Measurements from ENCODE around the gene CPNE5.

CPNE5 gene

DNA sequence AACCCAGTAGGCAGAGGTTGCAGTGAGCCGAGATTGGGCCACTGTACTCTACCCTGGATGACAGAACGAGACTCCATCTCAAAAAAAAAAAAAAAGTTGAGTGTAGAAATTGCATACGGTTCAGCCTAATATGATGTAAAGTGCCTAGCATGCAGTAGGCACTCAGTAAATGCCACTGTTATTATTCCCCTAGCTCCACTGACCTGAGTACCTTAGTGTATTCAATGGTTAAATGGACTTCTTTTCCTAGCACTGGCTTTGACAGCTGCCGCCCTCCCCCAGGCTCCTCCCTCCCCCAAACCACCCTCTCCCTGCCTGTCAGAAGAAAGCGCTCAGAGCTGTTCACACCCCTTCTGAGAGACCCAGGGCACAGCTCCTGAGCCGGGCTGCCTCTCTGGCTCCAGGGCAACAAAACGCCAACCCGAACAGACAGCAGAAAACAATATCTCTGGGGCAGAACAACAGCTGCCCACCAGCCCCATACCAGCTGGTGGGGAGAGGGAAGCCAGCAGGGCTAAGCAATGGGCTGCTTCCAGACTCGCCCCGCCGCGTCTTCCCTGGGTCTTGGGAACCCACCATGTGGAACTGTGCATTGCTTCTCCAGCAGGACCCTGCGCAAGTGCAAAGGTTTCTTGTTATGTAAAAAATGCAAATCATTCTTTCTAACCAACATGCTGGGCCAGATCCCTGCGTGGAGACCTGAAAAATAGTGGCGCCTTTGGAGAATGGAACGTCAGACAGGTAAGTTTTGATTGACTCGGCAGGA lies 4.5 kb downstream of the CPNE5 start:
- H3K4me3 Mint-ChIP-seq: no peak overlapping the region
- peaks cover 3% of the 10 kb centered on the region for H3K4me1 Mint-ChIP-seq (ENCODE audit: low read depth)
- peaks cover 2% of the 10 kb centered on the region for H3K36me3 Mint-ChIP-seq (ENCODE audit: low read depth)
- H3K27ac Mint-ChIP-seq: no peak overlapping the region
- H3K9me3 Mint-ChIP-seq: no peaks in the 10 kb centered on the region
- peaks cover 38% of the 10 kb centered on the region for H3K27me3 Mint-ChIP-seq (ENCODE audit: low read depth)

DNA sequence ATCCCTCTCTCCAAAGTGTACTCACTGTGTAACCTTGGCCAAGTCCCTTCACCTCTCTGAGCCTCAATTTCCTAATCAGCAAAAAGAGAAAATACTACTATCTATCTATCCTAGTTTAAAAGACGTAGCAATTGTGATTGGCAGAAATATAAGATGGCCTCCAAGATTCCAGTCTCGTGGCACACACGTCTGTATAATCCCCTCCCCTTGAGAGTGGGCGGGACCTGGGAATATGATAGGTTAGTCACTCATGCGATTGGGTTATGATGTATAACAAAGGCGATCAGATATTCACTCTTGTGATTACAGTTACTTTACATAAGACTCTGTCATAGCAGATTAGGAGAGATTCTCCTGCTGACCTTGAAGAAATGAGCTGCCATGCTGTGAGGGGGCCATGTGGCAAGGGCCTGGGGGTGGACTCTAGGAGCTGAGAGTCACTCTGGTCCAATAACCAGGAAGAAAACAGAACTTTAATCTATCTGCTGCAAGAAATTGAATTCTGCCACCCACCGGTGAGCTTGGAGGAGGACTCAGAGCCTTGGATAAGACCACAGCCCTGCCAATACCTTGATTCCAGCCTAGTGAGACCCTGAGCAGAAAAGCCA lies 6.0 kb downstream of the CPNE5 start:
- Mint-ChIP-seq H3K4me1 (ENCODE audit: low read depth) (no peaks in the 10 kb centered on the region), H3K27me3 (ENCODE audit: low read depth) (peaks cover 30% of the 10 kb centered on the region), H3K36me3 (ENCODE audit: low read depth) (peaks cover 2% of the 10 kb centered on the region), H3K27ac (no peak overlapping the region), H3K9me3 (no peaks in the 10 kb centered on the region), H3K4me3 (no peak overlapping the region)

DNA sequence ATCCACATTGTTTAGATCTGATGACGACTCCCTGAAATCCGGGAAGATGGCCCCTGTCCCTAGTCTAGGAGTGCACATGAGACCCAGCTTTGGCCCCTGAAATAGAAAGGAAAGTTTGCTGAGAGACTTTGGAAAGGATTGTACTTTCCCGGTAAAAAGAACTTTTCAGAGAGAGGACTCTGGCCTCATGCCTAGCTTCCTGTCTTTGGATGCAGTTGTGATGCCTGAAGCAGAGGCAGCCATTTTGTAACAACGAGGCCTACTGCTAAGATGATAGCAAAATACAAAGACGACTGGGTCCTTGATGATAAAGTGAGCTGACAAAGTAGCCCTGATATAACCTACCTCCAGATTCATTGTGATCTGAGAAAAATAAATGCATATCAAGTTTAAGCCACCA lies 6.9 kb downstream of the CPNE5 start:
- H3K27ac Mint-ChIP-seq: no peak overlapping the region
- no peak overlapping the region for H3K4me3 Mint-ChIP-seq
- H3K4me1 Mint-ChIP-seq (ENCODE audit: low read depth): peaks cover 8% of the 10 kb centered on the region
- peaks cover under 1% of the 10 kb centered on the region for H3K36me3 Mint-ChIP-seq (ENCODE audit: low read depth)
- no peaks in the 10 kb centered on the region for H3K9me3 Mint-ChIP-seq
- peaks cover 23% of the 10 kb centered on the region for H3K27me3 Mint-ChIP-seq (ENCODE audit: low read depth)

DNA sequence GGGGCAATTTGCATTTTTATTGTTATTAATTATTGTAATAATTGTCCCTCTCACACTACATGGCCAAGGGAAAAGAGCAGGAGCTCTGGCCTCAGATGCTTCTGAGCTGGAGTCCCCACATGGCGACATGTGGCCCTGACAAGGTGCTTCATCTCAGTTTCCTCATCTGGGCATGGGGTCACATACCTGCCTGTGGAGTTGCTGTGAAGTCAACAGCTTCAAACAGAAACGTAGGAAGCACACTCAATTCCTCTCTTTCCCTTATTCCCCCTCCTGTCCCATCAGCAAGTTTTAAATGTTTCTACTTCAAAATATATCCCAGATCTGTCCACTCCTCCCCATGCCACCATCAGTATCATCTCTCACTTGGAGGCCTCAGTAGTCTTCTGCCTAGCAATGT lies 8.7 kb downstream of the CPNE5 start:
- H3K36me3 Mint-ChIP-seq (ENCODE audit: low read depth): no peaks in the 10 kb centered on the region
- no peak overlapping the region for H3K4me3 Mint-ChIP-seq
- no peaks in the 10 kb centered on the region for H3K9me3 Mint-ChIP-seq
- H3K27me3 Mint-ChIP-seq (ENCODE audit: low read depth): peaks cover 11% of the 10 kb centered on the region
- H3K4me1 Mint-ChIP-seq (ENCODE audit: low read depth): peaks cover 11% of the 10 kb centered on the region
- H3K27ac Mint-ChIP-seq: no peak overlapping the region

DNA sequence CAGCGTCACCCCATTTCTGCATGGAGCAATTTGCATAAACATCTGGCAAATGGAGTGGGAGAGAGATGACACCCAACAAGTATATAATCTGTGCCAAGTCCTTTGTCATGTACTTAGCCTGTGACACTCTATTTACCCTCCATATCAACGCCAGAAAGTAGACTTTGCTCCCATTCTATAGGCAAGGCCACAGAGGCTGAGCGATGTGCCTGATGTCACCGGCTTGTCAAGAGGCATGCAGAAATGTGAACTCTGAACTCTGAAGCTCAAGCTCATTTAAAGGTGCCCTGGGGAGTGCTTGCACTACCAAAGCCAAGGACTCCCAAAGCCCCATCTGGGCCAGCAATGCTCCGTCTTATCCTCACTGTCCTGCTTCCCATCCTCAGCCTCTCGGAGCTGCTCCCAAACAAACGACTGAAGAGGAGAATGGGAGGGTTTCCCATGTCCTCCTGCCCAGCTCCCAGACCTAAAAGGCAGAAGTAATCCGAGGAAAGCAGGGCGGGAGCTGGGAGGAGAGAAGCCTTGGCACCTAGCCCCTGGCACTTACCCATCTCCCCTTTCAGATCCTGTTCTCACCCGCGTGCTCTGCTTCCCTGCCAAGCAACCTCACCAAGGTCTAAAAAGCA lies 9.2 kb downstream of the CPNE5 start:
- Mint-ChIP-seq H3K27ac (no peak overlapping the region), H3K4me1 (ENCODE audit: low read depth) (peaks cover 11% of the 10 kb centered on the region), H3K27me3 (ENCODE audit: low read depth) (peaks cover 11% of the 10 kb centered on the region), H3K9me3 (no peaks in the 10 kb centered on the region), H3K36me3 (ENCODE audit: low read depth) (no peaks in the 10 kb centered on the region), H3K4me3 (no peak overlapping the region)

DNA sequence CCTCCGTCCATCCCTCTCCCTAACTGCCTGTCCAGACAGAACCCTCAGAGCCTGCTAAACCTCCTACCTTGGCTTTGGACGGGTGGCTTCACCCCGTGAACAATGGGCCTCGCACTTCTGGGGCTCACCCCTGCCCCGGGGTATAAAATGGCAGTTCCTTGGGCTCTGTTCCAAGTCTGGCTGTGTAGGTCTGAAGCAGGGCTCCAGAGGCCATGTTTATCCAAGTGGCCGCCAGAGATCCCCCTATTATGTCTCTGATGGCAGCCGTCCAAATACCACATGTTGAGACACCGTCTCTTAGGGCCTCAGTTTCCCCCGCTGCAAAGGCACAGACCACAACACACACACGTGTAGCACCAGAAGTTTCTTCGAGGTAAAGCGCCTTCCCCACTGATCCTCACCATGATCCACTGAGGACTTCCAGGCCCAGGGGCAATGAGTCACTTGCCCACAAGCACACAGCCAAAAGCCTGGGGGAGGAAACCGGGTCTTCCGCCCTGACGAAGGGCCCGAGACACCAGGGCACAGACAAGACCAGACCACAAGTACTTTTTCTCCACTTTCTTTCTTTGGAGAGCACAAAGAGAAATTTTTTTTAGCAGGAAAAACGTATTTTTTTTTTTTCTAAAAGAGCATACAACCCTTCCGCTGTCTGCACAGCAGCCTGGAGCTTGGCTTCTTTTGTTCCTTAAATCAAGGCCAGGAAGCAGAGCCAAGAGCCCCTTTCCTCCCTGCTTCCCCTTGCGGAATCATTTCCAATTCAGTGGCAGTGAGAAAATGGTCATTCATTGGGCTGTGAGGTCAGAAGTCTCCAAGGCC lies 11.8 kb downstream of the CPNE5 start:
- Mint-ChIP-seq H3K9me3 (no peaks in the 10 kb centered on the region), H3K4me1 (ENCODE audit: low read depth) (peaks cover 12% of the 10 kb centered on the region), H3K4me3 (no peak overlapping the region), H3K27me3 (ENCODE audit: low read depth) (peaks cover 14% of the 10 kb centered on the region), H3K36me3 (ENCODE audit: low read depth) (no peaks in the 10 kb centered on the region), H3K27ac (no peak overlapping the region)

DNA sequence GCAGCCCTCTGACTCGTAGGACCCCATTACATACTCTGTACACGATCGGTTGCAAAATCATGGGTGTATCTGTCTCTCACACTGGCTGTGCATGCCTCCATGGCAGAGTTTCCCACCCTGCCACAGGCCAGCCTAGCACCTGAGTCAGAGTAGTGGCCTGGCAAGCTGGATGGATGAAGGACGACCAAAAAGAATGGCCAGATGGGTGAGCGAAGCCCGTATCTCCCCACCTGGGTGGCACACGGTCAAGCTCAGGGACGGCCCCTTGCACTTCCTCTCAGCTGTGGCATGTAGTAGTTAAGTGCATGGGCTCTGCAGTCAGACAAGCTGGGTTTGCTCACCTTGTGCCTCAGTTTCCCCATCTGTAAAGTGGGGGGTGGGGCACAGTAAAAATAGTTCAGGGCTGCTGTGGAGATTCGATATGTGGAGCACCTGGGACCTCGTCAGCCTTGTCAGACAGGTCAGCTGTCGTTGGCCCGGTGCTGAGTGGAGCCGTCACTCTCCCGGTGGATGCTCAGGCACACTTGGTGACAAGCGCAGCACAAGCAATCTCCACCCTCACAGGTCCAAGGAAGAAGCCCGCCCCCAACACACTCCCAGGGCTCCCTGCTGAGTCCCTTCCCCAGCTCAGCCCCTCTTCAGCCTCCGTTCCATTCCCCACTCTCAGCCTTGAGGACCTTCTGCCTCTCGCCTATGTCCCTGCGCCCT lies 12.6 kb downstream of the CPNE5 start:
- no peaks in the 10 kb centered on the region for H3K9me3 Mint-ChIP-seq
- H3K4me1 Mint-ChIP-seq (ENCODE audit: low read depth): peaks cover 13% of the 10 kb centered on the region
- no peak overlapping the region for H3K4me3 Mint-ChIP-seq
- no peaks in the 10 kb centered on the region for H3K36me3 Mint-ChIP-seq (ENCODE audit: low read depth)
- no peak overlapping the region for H3K27ac Mint-ChIP-seq
- H3K27me3 Mint-ChIP-seq (ENCODE audit: low read depth): peaks cover 14% of the 10 kb centered on the region

DNA sequence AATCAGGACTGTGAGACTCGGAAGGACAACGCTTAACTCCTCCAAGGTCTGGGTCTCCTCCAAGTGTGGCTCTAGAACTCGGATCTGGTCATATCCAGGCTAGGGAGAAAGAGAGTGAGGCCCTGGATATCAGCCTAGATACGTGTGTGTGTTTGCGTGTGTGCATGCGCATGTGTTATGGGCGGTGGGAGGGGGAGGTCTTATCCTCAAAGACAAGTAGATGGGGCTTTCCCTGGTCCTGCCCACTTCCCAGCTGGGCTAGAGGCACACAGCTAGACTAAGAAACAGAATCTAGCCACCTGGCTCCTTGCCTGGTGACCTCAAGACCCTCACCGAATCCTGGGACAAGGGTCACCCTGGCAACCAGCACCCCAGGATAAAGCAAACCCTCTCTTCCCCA lies 13.2 kb downstream of the CPNE5 start:
- Mint-ChIP-seq H3K27me3 (ENCODE audit: low read depth) (peaks cover 14% of the 10 kb centered on the region), H3K36me3 (ENCODE audit: low read depth) (no peaks in the 10 kb centered on the region), H3K9me3 (no peaks in the 10 kb centered on the region), H3K4me1 (ENCODE audit: low read depth) (peaks cover 20% of the 10 kb centered on the region), H3K4me3 (no peak overlapping the region), H3K27ac (no peak overlapping the region)

DNA sequence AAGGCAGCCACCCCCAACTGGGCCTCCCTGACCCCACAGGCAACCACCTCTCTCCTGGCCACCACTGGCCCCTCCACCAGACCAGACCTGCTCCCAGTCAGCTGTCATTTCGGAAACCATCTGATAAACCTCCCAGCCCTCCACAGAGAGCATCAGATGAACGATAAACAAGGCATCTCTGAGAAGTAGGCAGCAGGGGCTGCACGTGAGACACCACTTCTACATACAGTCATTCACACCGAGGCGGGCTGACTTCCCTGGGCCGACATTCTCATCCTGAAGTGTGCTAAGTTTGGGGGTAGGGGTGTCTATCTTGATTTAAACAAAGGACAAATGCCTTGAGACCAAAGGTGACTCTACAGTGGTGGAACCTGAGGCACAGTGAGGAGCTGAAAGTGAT lies 13.8 kb downstream of the CPNE5 start:
- no peaks in the 10 kb centered on the region for H3K9me3 Mint-ChIP-seq
- H3K4me3 Mint-ChIP-seq: no peak overlapping the region
- no peak overlapping the region for H3K27ac Mint-ChIP-seq
- H3K27me3 Mint-ChIP-seq (ENCODE audit: low read depth): peaks cover 10% of the 10 kb centered on the region
- H3K4me1 Mint-ChIP-seq (ENCODE audit: low read depth): peaks cover 24% of the 10 kb centered on the region
- no peaks in the 10 kb centered on the region for H3K36me3 Mint-ChIP-seq (ENCODE audit: low read depth)

DNA sequence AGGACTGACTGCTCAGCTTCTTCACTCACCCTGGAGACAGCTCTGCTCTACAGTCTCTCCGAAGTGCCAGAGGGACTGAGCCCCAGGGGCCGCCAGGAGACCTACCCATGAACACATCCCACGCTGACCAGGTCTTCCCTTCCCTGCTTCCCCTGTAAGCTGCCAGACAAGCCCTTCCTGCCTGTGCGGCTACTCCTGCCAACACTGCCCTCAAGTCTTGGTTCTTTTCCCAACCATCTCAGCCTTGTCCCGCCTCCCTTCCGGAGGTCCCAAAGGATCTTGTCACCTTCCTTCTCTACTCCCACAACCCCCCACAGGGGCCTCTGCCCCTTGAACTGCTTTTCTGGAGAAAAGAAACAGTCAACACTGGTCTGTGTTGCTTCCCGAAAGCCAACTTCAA lies 15.0 kb downstream of the CPNE5 start:
- no peaks in the 10 kb centered on the region for H3K9me3 Mint-ChIP-seq
- no peak overlapping the region for H3K27ac Mint-ChIP-seq
- no peaks in the 10 kb centered on the region for H3K36me3 Mint-ChIP-seq (ENCODE audit: low read depth)
- no peak overlapping the region for H3K4me3 Mint-ChIP-seq
- H3K4me1 Mint-ChIP-seq (ENCODE audit: low read depth): peaks cover 24% of the 10 kb centered on the region
- H3K27me3 Mint-ChIP-seq (ENCODE audit: low read depth): peaks cover 10% of the 10 kb centered on the region

DNA sequence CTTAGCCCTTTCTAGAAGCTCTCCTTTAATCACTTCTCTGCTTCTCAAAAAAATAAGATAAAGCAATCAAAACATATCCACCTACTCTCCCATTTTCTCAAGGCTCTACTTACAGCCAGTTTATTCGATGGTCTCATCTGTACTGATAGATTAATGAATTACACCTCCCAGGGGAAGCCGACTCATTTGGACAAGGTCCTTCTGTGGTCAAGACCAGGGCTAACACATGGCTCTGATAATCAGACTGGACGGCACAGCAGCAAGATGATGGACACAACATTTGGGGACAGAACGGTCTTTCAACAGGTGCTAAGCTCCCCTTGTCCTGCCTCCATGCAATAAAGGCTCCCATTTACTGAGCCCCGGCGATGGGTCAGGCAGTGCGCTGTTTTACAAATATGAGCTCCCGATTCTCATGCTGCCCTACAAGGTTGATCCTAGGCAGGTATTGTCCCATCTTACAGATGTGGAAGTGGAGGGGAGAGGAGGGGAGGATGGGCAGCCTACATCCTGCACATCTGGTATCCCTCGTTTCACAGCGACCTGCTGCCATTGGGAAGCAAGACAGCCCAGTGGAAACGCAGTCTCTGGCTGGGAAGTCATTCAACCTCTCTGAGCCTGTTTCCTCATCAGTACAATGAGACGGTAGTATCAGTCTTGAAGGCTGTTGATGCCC lies 15.7 kb downstream of the CPNE5 start:
- Mint-ChIP-seq H3K4me3 (no peak overlapping the region), H3K27ac (peak overlapping the region; percentile 28), H3K9me3 (no peaks in the 10 kb centered on the region)

DNA sequence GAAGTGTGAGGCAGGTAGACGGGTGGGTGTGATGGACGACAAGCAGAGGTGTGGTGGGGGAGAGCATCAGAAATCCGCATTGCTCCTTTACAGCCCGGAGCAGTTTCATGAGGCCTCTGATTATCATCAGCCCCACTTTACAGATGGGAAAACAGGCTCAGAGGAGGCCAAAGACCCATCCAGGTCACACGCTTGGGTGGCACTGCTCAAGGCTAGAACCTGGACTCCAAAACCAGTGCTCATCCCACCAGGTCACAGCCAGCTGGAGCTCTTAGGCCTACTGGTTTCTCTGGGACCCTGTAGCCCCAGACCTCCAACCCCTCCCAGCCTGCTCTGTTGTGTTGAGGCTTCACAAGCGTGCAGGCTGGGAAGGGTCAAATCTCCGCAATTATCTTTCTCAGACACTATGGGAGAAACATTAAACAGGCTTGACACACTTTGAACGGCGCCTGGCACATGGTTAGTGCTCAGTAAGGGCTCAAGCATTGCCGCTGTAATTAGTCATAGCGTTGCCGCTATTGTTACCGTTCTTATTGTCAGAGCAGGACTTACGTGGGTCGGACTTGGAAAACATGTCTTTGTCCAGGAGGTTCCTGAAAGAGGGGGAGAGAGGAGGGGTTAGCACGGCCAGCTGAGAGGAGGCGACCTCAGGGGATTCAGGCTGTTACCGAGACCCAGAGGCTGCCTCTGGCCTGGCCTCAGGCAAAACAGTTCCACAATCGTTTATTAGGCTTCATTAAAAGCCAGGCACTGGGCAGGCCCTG lies 16.6 kb downstream of the CPNE5 start:
- Mint-ChIP-seq H3K27me3 (ENCODE audit: low read depth) (peaks cover 10% of the 10 kb centered on the region), H3K27ac (no peak overlapping the region), H3K4me1 (ENCODE audit: low read depth) (peaks cover 20% of the 10 kb centered on the region), H3K36me3 (ENCODE audit: low read depth) (no peaks in the 10 kb centered on the region), H3K9me3 (no peaks in the 10 kb centered on the region), H3K4me3 (no peak overlapping the region)

More for the DNA sequence above, 15.7 kb downstream of the CPNE5 start:
- no peaks in the 10 kb centered on the region for H3K36me3 Mint-ChIP-seq (ENCODE audit: low read depth)
- peaks cover 10% of the 10 kb centered on the region for H3K27me3 Mint-ChIP-seq (ENCODE audit: low read depth)
- peaks cover 24% of the 10 kb centered on the region for H3K4me1 Mint-ChIP-seq (ENCODE audit: low read depth)
